Activated T-cell treated with anti-CD3 and anti-CD28 coated beads, Interleukin-2, amount 50 U/mL, for 48 hours (primary cell): ENCODE measurements around the gene CCDC34.

Source experiments
- DNase-seq, 2 experiments: peaks; one replicate each; pipeline ENCODE4 v3.0.0-alpha.2; 2020

CCDC34 gene

DNA sequence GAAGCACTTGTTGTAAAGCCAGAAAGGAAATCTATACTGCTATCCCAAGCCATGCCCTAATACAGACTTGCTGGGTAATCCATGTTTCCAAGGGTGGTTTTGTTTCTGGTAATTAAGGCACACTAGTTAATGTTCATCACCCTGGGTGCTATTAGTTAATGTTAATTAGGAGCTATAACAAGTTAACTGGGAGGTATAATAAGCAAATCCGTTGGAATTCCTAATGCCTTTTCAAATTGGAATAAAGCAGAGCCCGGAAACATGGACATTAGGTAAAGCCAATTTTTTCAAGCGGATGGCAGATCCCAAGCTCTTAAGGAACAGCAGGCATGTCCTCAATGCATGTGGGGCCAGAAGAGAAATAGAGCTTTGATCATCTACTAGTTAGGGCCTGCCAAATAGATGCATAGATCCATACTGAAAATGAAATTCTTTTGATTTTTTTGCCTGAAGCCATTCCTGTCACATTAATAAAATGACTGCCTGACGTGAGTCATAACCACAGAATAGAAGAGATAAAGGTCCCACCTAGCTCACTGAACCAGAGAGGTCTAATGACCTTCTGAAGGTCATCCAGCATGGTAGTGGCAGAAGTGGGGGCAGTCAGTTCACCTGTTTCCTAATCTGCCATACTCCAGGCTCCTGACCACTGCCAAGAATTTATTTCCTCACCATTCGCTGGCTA, 28.5 kb upstream of the CCDC34 start:
- DNase-seq = no peak

DNA sequence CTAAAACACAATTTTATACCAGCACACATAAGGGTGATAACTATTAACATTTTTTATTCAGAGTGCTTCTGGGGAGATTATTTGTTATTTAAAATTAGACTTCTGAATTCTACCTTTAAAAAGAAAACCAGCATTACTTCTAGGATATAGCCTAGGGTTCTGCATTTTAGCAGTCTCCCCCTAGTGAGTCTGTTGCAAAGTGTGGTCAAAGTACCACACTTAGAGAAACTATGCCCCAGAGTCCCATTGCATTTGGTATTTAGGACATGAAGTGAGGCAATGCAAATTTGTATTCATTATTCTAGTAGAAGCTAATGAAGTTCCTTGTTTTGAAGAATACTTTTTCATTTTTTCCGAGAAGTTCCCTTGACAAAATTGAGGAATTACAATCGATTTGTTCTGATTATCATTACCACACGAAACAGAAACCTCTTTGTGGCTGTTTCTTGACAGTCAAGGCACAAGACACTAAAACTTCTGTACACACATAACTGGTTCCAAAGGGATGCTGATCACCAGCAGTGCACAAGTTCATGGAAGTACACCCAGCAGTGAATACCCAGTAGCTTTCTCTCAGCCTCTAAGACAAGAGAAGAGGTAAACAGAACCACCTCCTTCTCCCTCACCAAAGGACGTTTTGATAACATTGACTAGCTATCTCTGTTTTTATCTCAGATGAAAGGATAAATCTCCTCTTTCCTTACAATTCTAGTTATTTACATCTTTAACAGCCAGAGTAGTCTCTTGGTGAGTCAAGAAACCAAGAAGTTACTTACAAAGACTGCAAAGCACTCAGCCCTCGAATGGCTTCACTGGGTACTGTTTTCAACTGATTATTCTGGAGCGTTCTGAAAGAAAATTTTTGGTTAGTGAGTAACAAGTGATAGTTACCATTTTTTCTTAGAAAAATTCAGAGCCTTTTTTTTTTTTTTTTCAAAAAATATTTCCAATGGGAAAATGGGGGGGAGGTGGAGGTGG, 27.6 kb upstream of the CCDC34 start:
- no peak for DNase-seq

DNA sequence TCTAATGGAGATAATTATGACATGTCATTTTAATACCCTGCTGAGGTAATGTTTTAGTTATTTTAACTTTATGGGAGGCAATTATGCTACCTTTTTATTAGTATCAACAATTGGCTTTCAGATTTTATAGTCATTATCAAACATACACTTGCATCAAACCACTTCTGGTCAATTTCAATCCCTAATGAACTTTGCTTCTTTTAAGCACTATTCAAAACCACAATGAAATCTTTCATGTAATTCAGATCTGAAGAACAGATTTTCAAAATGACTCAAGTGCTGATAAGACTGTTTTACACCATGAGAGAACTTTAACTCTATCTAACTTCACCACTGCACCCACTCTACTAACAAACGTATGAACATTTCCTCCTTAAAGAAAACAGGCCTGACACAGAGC, 25.9 kb upstream of the CCDC34 start:
- no peak for DNase-seq

DNA sequence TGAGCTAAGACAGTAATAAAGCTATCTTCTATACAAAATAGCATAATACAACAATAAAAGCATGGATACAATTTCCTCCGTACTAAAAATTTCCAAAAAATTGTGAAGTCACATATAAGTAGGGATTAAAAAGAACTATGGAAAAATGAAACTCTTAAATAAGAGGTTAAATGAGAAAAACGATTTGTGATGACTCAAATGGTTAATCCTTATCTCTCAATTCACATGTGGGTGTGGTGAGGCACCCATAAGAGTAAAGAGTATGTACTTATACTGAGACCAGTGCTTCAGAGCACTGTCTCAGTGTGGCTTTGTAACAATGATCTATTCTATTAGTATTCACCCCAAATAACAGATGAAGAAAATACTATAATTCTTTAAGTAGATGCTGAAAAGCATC, 25.0 kb upstream of the CCDC34 start:
- no peak for DNase-seq

DNA sequence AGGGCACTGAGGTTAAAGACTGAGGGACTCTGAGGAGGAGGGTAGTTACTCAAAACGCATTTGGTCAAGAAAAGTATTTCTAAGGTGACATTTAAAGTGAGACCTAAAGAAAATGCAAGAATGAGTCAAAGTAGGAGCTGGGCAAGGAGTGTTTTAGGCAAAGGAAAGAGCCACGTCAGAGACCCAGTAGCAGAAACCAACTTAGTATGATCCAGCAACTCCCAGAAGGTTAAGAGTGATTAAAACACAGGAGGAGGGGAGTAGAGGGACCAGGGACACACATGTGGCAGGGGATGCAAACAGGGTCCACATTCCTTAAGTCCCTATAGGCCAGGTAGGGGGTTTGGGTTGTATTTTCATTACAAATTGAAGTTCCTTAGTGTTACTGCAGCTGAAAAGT, 24.3 kb upstream of the CCDC34 start:
- no peak for DNase-seq

DNA sequence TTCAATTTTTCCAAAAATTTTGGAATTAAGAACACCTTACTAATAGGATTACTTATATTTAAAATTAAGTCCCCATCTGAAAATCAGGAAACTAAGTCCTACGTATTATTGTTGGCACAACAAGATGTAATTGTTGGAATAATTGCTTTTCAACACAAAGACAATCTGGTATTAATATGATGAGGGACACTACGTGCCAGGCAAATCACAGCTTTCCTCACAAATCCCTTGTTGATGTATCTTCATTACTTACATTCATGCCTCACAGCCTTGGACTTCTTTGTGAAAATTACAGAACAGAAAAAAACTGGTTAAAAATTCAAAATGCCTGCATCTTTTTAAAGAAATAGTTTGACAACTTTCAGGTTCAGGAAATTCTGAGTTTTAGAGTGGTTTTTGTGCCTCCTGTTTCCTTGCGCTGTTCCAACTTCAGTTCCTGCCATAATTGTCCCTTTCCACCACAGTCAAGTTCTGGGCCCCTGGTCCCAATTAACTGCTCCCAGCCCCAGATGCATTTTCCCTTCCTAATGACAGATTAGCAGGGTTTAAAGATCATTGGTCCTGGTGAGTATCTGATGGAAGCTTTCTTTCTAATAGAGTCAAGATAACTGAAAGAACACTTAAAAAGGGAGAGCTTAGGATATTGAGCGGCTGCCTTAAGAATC, 23.3 kb upstream of the CCDC34 start:
- no peak for DNase-seq

DNA sequence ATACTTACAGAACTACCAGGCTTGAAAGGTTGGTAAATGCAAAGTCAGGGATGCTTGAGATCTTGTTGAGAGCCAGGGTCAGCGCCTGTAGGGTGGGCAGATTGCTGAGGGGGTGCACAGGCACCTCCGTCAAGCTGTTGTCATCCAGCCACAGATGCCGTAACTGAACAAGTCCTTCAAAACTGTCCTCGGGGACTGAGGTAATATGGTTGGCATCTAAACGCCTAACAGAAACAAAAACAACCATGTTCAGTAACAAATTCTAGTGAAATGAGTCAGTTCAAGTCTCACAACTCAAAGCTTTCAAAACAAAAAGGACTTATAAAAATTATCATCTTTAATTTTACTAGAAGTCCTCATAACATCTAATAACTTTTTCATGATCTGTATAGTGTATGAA, 22.2 kb upstream of the CCDC34 start:
- DNase-seq = no peak

DNA sequence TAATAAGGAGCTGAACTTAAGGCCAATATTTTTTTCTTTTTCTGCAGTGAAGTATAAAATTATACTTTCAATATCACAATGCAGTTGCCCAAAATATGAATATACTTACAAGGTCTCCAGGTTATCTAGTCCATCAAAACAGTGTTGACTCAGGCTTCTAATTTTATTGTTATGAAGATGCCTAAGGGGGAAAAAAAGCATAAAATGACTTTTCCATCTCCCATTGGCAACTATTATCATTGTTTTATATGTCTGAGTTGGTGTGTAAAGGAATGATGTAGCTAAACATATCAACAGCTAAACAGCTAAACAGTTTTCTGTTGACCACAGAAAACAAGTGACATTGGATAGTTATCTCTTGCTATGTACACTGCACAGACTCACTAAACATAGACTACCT, 21.2 kb upstream of the CCDC34 start:
- no peak for DNase-seq

DNA sequence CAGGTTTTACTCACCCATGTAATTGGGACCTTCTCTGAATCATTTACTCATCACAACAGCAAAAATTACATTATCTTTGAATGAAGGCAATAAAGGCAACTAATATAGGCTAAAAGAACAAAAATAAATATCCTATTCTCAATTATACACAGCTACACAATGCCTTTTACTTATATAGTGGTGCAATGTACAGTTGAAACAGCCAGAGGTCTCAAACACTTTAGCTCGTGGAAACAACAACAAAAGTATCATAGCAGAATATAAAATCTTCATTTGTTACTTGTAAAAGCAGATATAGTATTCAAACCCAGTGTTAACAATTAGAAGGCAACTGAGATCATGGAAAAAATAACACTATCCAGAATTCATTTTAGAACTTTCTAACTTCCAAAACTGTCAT, 20.6 kb upstream of the CCDC34 start:
- DNase-seq = no peak

DNA sequence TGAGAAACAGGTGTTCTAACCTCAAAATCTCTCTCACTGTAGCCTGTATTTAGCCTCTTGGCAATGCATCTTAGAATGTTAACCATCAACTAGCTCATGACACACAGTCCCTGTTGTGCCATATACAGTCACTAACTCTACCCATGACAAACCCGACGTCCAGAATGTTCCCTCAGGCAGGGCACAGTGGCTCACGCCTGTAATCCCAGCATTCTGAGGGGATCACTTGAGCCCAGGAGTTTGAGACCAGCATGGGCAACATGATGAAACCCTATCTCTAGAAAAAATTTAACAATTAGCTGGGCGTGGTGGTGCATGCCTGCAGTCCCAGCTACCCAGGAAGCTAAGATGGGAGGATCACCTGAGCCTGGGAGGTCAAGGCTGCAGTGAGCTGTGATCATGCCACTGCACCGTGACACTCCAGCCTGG, 18.2 kb upstream of the CCDC34 start:
- DNase-seq = no peak

DNA sequence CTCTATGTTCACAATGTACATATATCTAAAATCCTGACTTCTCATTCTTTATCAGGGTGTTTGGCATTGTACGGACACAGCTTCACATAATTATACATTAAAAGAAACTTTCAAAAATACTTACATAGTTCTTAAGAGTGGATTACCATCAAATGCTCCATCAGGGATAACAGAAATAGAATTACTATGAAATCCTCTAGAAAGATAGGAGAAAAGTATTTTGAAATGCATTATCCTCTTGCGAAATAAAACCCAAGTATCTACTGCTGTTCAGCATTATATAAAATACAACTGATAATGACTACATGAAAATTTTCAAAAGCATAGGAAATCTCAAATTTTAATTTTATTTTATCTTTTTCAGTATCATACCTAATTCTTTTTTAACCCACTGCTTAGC, 17.8 kb upstream of the CCDC34 start:
- no peak for DNase-seq

DNA sequence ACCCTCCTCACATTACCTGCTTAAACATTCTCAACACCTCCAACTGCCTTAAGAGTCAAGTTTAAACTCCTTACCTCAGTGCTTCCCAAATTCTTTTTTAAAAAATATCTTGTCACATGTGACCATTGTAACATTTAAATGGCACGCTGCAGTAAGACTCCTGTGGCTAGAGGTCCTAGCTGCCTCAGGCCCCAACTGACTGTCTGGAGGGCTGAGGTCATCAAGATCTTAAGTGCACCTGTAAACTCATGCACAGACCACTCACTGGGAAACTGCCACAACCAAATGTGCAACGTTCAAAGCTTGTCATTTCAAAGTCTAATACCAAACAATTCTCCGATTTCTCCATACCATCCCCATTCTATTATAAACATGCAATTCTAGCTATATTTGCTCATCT, 16.4 kb upstream of the CCDC34 start:
- DNase-seq = no peak

DNA sequence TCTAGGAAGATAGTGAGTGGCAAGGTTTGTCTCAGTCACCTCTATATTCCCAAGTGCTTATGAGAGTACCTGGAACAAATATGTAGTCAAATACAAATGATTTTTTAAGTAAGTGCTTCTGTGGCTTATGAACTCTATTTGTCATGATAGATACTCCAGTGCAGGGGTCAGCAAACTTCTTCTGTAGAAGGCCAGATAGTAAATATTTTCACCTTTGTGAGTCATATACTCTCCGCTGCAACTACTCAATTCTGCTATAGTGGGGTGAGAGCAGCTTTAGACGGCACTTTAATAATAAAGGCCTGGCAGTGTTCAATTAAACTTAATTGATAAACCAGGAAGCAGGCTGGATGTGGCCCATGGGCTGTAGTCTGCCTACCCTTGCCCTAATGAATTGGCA, 12.4 kb upstream of the CCDC34 start:
- no peak for DNase-seq

DNA sequence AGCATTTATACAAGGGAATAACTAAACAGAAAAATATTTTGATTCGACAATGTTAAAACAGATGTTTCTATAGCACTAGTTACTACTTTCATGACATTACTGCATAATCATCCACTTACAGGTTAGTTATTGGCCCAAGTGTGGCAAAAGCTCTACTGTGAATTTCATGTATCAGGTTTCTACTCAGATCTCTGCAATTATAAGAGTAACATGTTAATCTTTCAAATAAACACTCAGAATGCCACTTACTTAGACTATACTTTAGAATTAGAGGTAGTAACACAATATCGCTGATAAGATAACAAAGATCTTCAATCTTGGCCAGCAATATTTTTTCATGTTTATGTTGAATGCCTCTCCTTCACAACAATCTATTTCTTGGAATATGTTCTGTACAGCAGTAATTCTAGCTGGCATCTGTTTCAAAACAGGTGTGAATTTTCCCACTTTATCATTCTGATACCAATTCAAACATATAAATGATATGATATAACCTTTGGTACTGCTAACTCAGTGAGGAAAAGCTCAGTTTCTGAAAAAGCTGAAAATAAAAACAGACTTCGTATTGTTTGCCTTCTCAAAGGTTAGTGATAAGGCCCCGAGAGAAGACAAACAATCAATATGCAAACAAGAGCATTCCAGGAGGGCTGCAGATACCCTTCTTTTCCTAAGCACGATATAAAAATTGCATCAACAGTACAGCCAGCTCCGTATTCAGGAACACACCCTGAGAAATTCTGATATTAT, 11.0 kb upstream of the CCDC34 start:
- no peak for DNase-seq

DNA sequence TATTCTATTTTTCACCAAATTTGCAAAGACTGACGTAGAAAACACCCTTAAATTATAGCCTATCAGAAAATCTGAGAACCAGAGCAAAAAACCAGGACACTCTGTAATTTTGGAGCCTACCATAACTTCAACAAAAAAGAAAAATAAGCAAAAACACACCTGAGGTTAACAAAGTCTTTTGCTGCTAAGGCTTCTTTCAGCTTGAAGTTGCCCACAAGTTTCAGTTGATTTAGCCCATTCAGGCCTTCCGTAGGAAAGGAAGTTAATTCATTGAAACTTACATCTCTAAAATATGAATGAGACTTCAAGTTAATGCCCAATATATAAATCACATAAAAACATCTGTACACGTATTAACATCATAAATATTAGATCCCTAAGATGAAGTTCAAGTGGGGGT, 10.4 kb upstream of the CCDC34 start:
- DNase-seq = no peak

DNA sequence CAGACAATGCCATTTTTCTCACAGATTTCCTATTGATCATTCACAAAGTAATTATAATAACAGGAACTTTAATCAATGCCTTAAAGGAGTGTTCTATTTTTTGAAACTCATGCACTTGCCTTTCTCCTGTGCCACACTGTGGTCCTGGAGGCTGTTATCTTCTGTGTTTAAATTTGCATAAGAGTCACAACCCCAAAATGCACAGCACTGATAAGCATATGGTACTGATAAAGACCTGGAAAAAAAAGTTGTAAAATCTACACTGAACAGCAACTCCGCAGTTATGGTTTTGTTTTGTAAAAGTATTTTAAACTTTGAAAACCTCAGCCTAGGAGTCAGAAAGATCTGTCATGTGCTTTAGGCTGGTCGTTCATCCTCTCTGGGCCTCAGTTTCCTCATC, 9.1 kb upstream of the CCDC34 start:
- no peak for DNase-seq

DNA sequence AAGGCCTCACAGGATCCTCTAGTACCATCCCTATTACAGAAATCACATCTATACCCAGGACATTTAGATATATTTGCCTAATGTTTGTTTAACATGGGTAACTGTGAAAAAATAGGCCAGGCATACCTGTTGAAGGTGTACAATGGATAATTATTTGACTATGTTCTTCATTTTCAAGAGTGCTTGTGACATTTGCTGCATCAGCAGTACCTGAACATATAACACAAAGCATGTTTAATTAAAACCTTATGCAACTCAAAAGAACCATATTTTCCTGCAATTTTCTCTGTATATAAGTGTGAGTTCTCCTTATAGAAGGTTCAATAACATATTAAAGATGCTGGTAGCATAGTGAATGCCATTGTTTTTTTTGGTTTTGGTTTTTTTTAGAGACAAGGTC, 8.5 kb upstream of the CCDC34 start:
- no peak for DNase-seq

DNA sequence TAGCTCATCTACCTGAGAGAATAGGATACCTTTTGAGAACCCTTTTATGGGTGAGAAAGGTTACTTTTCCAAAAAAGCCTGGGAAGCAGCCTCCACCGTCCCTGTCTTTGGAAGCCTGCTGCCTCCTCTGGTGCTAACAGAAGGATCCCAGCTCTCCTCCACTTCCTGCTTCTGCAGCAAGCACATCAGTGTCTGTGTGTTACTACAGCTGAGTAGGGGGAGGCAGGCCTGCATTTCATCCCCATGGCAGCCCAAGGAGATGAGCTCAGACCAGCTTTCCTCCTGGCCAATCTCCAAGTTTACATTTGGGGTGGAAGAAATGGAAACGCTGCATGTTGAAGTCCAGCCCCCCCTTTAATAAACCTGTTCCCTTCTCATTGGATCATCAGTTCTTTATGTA, 7.4 kb upstream of the CCDC34 start:
- DNase-seq = no peak

DNA sequence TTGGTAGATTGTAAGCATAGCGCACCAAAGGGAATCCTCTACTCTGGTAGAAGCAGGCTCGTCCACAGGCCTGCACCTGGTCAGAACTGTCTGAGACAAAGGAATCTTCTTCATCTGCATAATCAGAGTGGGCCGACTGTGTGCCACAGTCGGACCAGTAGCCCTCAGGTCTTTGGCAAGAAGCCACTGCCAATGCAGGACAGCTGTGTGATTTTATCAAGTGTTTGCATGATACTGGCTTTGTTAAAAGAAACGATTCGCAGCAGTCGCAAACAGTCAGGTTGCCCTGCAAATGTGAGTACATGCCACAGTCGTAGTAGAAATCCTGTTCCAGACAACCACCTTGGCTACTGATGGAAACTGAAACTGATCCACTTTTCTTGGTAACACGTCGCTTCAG, 4.9 kb upstream of the CCDC34 start:
- no peak for DNase-seq

DNA sequence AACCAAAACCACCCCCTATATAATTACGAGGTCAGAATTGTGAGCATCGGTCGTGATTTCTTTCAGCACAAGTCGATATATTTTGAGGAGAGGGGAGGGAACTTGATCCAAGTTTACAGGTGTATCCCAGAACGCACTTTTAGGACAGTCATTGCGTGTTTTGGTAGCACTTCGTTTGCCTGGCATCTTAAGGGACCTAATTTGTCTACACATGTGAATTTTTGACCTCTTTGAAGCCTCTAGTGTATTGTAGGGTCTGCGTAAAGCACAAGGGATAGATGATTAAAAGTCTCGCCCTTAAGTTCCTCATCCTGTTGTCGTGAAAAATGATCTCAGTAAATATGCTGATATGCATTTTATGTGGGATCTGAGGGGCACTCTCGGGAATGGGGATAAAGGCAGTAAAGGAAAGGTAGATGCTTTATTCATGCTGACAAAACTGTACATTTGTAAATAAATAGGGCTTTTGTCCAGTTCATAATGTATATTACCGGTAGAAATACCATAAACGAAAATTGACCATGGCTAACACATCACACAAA, 632 bp upstream of the CCDC34 start:
- no peak for DNase-seq

DNA sequence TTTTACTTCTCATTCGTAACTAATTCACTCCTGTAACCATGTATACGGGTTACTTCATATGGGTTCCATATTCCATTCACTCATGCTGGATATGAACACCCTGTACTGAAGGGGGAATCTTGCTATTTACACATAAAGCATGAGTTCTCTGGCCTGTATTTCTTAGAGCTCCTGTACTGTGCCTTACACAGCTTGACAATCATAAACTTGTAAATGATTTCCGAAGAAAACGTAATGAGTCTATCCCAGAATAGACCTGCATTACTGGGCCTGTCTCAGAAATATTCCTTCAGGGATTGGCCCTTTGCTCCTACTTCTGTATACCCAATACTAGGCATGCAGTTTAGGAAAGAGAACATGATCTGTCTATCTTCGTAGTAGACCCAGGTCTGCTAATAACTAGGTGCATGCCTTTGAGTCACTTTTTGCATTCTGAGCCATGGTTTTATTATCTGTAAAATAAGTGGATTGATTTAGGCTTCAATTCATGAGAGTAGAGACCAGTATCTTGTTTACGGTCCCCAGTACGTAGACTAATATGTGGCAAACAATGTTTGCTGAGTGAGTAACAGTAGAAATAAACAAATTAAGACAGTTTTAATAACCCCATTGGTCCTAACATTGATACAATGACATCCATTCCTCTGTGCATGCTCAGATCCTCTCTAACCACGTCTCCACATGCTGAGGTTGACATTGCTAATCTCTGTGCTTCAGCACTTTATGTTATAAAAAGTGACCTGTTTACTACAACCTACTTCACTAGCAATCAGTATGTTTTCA, 1.2 kb downstream of the CCDC34 start:
- DNase-seq = no peak

DNA sequence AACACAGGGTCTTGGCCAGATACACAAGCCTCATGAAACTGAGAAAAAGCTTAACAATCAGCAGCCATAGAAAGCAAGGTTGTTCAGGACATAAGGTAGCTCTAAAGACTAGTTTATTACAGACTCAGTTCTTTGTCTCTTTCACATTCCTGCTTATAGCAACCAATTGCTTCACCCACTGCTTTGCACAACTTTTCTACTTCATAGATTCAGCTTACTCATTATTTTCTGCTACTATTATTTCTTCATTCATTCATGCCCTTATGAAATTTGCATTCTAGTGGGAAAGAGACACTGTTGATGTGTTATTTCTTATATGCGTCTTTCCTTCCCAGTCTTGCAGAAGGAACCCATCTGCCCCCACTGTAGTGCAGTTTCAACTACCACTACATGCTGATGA, 4.7 kb downstream of the CCDC34 start:
- DNase-seq = no peak
